Testis (tissue), 2 donors: ENCODE results near the gene LRRC15.

Experiments used
- CTCF ChIP-seq, 3 experiments: fragments of 450-650 bp in 2 of 3; fragments of 200-600 bp in 1 of 3; sonication (generic) in 1 of 3; IDR thresholded peaks; one replicate each; pipeline ENCODE4 v1.5.1; 2016 to 2019; ENCODE audit warnings: antibody characterized with exemption in 3 of 3, mild to moderate bottlenecking in 2 of 3, moderate library complexity in 1 of 3
- POLR2A ChIP-seq: fragments of 450-650 bp; IDR thresholded peaks from one replicate; pipeline ENCODE4 v1.6.1; 2017; ENCODE audit warnings: antibody characterized with exemption, mild to moderate bottlenecking, moderate library complexity

- TF ChIP-seq CTCF (IDR thresholded peaks at IDR 0.05) (no peak), POLR2A (no peak)
Measured at GRCh38 chr3:194399874-194400411, 30.4 kb upstream of the LRRC15 start.
